GM21423 (cell line): ENCODE results near the gene LRP3.
"Not testable (repeated sequence)": the region's sequence is repeated elsewhere in the genome, so short reads cannot be mapped to it uniquely, and the experiment has no call there.

Experiments
- ATAC-seq: cut with Tn5 transposase; IDR thresholded peaks from one replicate; pipeline ENCODE4 v1.9.1; 2021; ENCODE audit warnings: mild to moderate bottlenecking, moderate library complexity; ENCODE audit not compliant: unreplicated experiment

LRP3 gene

GRCh38 chr19:33201886-33202545 is 7.9 kb downstream of the LRP3 start:
- no peak for ATAC-seq

GRCh38 chr19:33202546-33203507 is 8.7 kb downstream of the LRP3 start:
- no peak for ATAC-seq

- ATAC-seq: no peak
Measured at GRCh38 chr19:33203529-33203928, 9.4 kb downstream of the LRP3 start.

- ATAC-seq: no peak
Measured at GRCh38 chr19:33204136-33204973, 10.2 kb downstream of the LRP3 start.

- no peak for ATAC-seq
Measured at GRCh38 chr19:33205110-33205509, 11.0 kb downstream of the LRP3 start.

GRCh38 chr19:33205531-33206260 is 11.6 kb downstream of the LRP3 start:
- ATAC-seq: no peak

GRCh38 chr19:33206261-33207039 is 12.3 kb downstream of the LRP3 start:
- no peak for ATAC-seq

GRCh38 chr19:33207040-33207620 is 13.0 kb downstream of the LRP3 start:
- no peak for ATAC-seq

GRCh38 chr19:33207903-33208302 is 13.8 kb downstream of the LRP3 start:
- no peak for ATAC-seq

- ATAC-seq: no peak
Measured at GRCh38 chr19:33208371-33208895, 14.3 kb downstream of the LRP3 start.

- no peak for ATAC-seq
Measured at GRCh38 chr19:33208904-33209849, 15.0 kb downstream of the LRP3 start.

GRCh38 chr19:33209850-33210230 is 15.7 kb downstream of the LRP3 start:
- not testable (repeated sequence) for ATAC-seq

- no peak for ATAC-seq
Measured at GRCh38 chr19:33210266-33210940, 16.3 kb downstream of the LRP3 start.

- no peak for ATAC-seq
Measured at GRCh38 chr19:33211794-33212435, 17.8 kb downstream of the LRP3 start.

- no peak for ATAC-seq
Measured at GRCh38 chr19:33212436-33213172, 18.5 kb downstream of the LRP3 start.

GRCh38 chr19:33214596-33214995 is 20.5 kb downstream of the LRP3 start:
- no peak for ATAC-seq
